HG03565 (cell line): Measurements from ENCODE around the gene NHSL1.

Source experiments
- ATAC-seq: cut with Tn5 transposase; IDR thresholded peaks from one replicate; pipeline ENCODE4 v1.9.1; 2021; ENCODE audit warnings: mild to moderate bottlenecking, moderate library complexity; ENCODE audit not compliant: unreplicated experiment

Gene NHSL1

GRCh38 chr6:138499303-138500018 is at the start of gene NHSL1:
NHSL1 (minus strand) TSS chr6:138499494; CDS start chr6:138499290, 204 bp downstream.
- ATAC-seq: peak; percentile 93

GRCh38 chr6:138546733-138547185 is 47.5 kb upstream of the NHSL1 start:
- ATAC-seq: no peak

- no peak for ATAC-seq
These were observed 46.3 kb upstream of the NHSL1 start for GRCh38 chr6:138545621-138545980.

- ATAC-seq: no peak
These were observed 45.2 kb upstream of the NHSL1 start for GRCh38 chr6:138544501-138544900.

GRCh38 chr6:138543657-138544056 is 44.4 kb upstream of the NHSL1 start:
- ATAC-seq: no peak

- ATAC-seq: no peak
These were observed 42.7 kb upstream of the NHSL1 start for GRCh38 chr6:138541823-138542481.

GRCh38 chr6:138540468-138540867 is 41.2 kb upstream of the NHSL1 start:
- no peak for ATAC-seq

GRCh38 chr6:138539876-138540275 is 40.6 kb upstream of the NHSL1 start:
- no peak for ATAC-seq

- ATAC-seq: no peak
These were observed 39.2 kb upstream of the NHSL1 start for GRCh38 chr6:138538390-138539031.

- ATAC-seq: no peak
These were observed 37.8 kb upstream of the NHSL1 start for GRCh38 chr6:138537106-138537505.

- ATAC-seq: no peak
These were observed 36.6 kb upstream of the NHSL1 start for GRCh38 chr6:138535728-138536455.

- ATAC-seq: no peak
These were observed 34.4 kb upstream of the NHSL1 start for GRCh38 chr6:138533667-138534066.

- ATAC-seq: no peak
These were observed 32.1 kb upstream of the NHSL1 start for GRCh38 chr6:138531387-138531786.

GRCh38 chr6:138529478-138529877 is 30.2 kb upstream of the NHSL1 start:
- no peak for ATAC-seq

- ATAC-seq: no peak
These were observed 29.7 kb upstream of the NHSL1 start for GRCh38 chr6:138528956-138529355.

- no peak for ATAC-seq
These were observed 28.8 kb upstream of the NHSL1 start for GRCh38 chr6:138528137-138528536.

- no peak for ATAC-seq
These were observed 28.3 kb upstream of the NHSL1 start for GRCh38 chr6:138527411-138528088.

GRCh38 chr6:138526822-138527235 is 27.5 kb upstream of the NHSL1 start:
- no peak for ATAC-seq

- no peak for ATAC-seq
These were observed 26.1 kb upstream of the NHSL1 start for GRCh38 chr6:138525355-138525754.

GRCh38 chr6:138524526-138524925 is 25.2 kb upstream of the NHSL1 start:
- no peak for ATAC-seq
